ENCODE results near the gene GRK5. TPM values are rescaled to one million over a fixed set of nuclear protein-coding genes. Genes with fewer than 3 reads are reported as not detected.
A peak's percentile ranks its signal among the peaks of the same experiment; 100 is the strongest.

GRK5 gene
- total RNA-seq, 4 donors from 2014 or later, result 6.2 to 12.5 (median 9.1) TPM

GRCh38 chr10:119370111-119370741 is 162.9 kb downstream of the GRK5 start:
- peak overlapping the region; percentile 71 to 81 (median 76) for H3K27ac ChIP-seq
- TF ChIP-seq POLR2A (IDR thresholded peaks at IDR 0.05), result no peak
- no peak for TF ChIP-seq CTCF (IDR thresholded peaks at IDR 0.05 in 4 of 5, conservative IDR thresholded peaks at IDR 0.05 in 1 of 5)
- peak in 1 of 2 donors; percentile 37 for DNase-seq
- H3K4me1 ChIP-seq, result peaks cover 46 to 62% of the 10 kb centered on the region in 2 donors
- in situ Hi-C loops (cut with MboI; ENCODE audit: low sequenced_read_pairs in 4 of 4) (no loop called here), intact Hi-C loops (cut with DNase I; ENCODE audit: low total_unique reads) (loop anchor here (10.0 kb wide), 1 partner anchor 615 kb away; the partner anchor contains the start of gene CACUL1)
- H3K9me3 ChIP-seq, result no peaks in the 10 kb centered on the region
- peak overlapping the region in 2 of 4 donors; percentile 26 to 30 for H3K4me3 ChIP-seq
- no peaks in the 10 kb centered on the region for H3K27me3 ChIP-seq
- H3K36me3 ChIP-seq, result no peaks in the 10 kb centered on the region
- peak; percentile 30 to 34 for ATAC-seq

DNA sequence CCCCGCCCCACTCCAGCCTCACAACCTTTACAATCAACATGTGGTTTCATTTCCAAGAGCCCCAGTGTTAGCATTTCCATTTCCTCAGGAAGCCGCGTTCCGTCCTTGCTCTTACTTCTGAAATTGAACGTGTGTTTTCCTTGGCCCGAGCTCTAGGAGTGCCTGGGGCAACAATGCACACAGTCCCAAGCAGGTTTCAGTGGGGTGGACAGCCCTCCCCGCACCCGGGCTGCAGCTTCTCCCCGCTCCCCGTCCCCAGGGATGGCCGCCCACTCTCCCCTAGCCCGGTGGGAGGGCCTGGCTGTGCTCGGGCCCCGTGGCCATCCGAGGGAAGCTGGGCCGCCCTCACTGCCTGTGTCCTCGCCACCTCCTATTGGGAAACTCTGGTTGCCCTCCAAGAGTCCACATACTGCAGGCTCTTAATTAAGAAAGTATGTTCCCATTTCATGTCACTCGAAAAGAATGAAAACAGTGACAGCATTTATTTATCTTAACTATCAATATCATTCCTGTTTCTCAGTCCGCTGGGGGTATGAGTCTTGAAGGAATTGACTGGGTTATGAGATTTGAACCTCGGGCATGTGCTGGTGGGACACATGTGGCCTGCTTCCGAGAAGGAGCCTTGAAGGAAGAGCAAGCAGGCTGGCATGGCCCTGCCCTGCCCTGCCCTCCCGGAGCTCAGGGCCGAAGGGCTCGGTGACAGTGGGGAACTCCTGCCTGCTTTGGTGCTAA is 163.8 kb downstream of the GRK5 start:
- in situ Hi-C loops (cut with MboI; ENCODE audit: low sequenced_read_pairs in 4 of 4), result no loop called here
- TF ChIP-seq POLR2A (IDR thresholded peaks at IDR 0.05) (no peak), CTCF (IDR thresholded peaks at IDR 0.05 in 4 of 5, conservative IDR thresholded peaks at IDR 0.05 in 1 of 5) (no peak)

GRCh38 chr10:119371704-119372663 is 164.6 kb downstream of the GRK5 start:
- ATAC-seq (no peak), DNase-seq (no peak)
- peaks cover 34 to 60% of the 10 kb centered on the region in 2 donors for H3K4me1 ChIP-seq
- H3K36me3 ChIP-seq, result no peaks in the 10 kb centered on the region
- no peaks in the 10 kb centered on the region for H3K27me3 ChIP-seq
- TF ChIP-seq POLR2A (IDR thresholded peaks at IDR 0.05) (no peak), CTCF (IDR thresholded peaks at IDR 0.05 in 4 of 5, conservative IDR thresholded peaks at IDR 0.05 in 1 of 5) (no peak)
- in situ Hi-C loops (cut with MboI; ENCODE audit: low sequenced_read_pairs in 4 of 4), result no loop called here
- H3K27ac ChIP-seq, result peak overlapping the region; percentile 71 to 81 (median 76)
- no peak overlapping the region for H3K4me3 ChIP-seq
- intact Hi-C loops (cut with DNase I; ENCODE audit: low total_unique reads), result loop anchor here (10.0 kb wide), 1 partner anchor 617 kb away; the partner anchor contains the start of gene CACUL1
- no peaks in the 10 kb centered on the region for H3K9me3 ChIP-seq

More for the DNA sequence above, 163.8 kb downstream of the GRK5 start:
- Histone ChIP-seq H3K4me1 (peaks cover 38 to 60% of the 10 kb centered on the region in 2 donors), H3K36me3 (no peaks in the 10 kb centered on the region), H3K27ac (peak overlapping the region; percentile 71 to 81 (median 76)), H3K4me3 (peak overlapping the region in 3 of 4 donors; percentile 9 to 26 (median 12)), H3K27me3 (no peaks in the 10 kb centered on the region), H3K9me3 (no peaks in the 10 kb centered on the region)
- intact Hi-C loops (cut with DNase I; ENCODE audit: low total_unique reads), result loop anchor here (10.0 kb wide), 1 partner anchor 616 kb away; the partner anchor contains the start of gene CACUL1
- ATAC-seq (peak; percentile 51), DNase-seq (peak; percentile 55 to 57)

DNA sequence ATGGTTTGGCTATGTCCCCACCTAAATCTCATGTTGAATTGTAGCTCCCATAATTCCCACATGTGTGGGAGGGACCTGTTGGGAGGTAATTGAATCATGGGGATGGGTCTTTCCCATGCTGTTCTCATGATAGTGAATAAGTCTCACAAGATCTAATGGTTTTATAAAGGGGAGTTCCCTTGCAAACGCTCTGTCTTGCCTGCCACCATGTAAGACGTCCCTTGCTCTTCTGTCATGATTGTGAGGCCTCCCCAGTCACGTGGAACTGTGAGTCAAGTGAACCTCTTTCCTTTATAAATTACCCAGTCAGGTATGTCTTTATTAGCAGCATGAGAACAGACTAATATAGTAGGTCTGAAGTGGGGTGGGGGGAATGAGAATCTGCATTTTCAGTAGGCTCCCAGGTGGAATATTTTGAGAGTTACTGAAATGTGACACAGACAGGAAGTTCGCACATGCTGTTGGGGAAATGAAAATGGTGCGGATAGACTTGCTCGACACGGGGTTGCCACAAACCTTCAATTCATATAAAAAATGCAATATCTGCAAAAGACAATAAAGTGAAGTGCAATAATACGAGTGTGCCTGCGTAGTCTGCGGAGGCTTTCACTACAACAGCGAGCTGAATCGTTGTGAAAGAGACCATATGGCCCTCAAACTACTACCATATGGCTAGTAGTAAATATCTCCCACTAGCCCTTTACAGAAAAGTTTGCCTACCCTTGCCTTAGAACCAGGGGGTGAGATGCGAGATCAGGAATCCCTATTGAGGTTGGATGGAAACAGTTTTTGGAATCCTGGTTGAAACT is 166.1 kb downstream of the GRK5 start:
- Histone ChIP-seq H3K27ac (no peak overlapping the region), H3K9me3 (no peaks in the 10 kb centered on the region), H3K4me1 (peaks cover 32 to 61% of the 10 kb centered on the region in 2 donors), H3K4me3 (no peak overlapping the region), H3K36me3 (no peaks in the 10 kb centered on the region), H3K27me3 (no peaks in the 10 kb centered on the region)
- DNase-seq (no peak), ATAC-seq (no peak)
- in situ Hi-C loops (cut with MboI; ENCODE audit: low sequenced_read_pairs in 4 of 4), result no loop called here
- intact Hi-C loops (cut with DNase I; ENCODE audit: low total_unique reads), result loop anchor here (10.0 kb wide), 1 partner anchor 619 kb away; the partner anchor contains the start of gene CACUL1
- TF ChIP-seq CTCF (IDR thresholded peaks at IDR 0.05 in 4 of 5, conservative IDR thresholded peaks at IDR 0.05 in 1 of 5) (no peak), POLR2A (IDR thresholded peaks at IDR 0.05) (no peak)
